ENCODE measurements around the gene EPX.

GRCh38 chr17:58244963-58245362 is 52.4 kb downstream of the EPX start:
- TF ChIP-seq CTCF (IDR thresholded peaks at IDR 0.05) (no peak), POLR2A (IDR thresholded peaks at IDR 0.05) (no peak)

Measured in right lobe of liver (tissue), 4 donors.